Stimulated activated CD8-positive, alpha-beta memory T cell treated with anti-CD3 and anti-CD28 coated beads, Interleukin-4, amount 100 ng/mL, for 48 hours (primary cell): ENCODE measurements around the gene FCN3.

Experiments
- DNase-seq: peaks from one replicate; pipeline ENCODE4 v3.0.0-alpha.2; 2020

FCN3 gene

GRCh38 chr1:27377760-27378495, 3.3 kb upstream of the FCN3 start:
- DNase-seq = no peak

- no peak for DNase-seq
Observed at GRCh38 chr1:27372808-27373690, 1.6 kb downstream of the FCN3 start.

GRCh38 chr1:27372022-27372807, 2.4 kb downstream of the FCN3 start:
- no peak for DNase-seq

- no peak for DNase-seq
Observed at GRCh38 chr1:27368869-27369582, 5.6 kb downstream of the FCN3 start.

GRCh38 chr1:27367160-27367650, 7.4 kb downstream of the FCN3 start:
- DNase-seq = no peak

GRCh38 chr1:27366411-27367159, 8.0 kb downstream of the FCN3 start, which contains the start of gene MAP3K6:
Gene MAP3K6 (minus strand): TSS chr1:27366961. CDS start chr1:27366597, 364 bp downstream.
- DNase-seq = peak; percentile 69

GRCh38 chr1:27366113-27366410, 8.6 kb downstream of the FCN3 start:
- DNase-seq = peak; percentile 92

- peak; percentile 89 for DNase-seq
Observed at GRCh38 chr1:27365372-27366112, 9.1 kb downstream of the FCN3 start.

- DNase-seq = no peak
Observed at GRCh38 chr1:27364696-27365371, 9.8 kb downstream of the FCN3 start.

GRCh38 chr1:27363766-27364695, 10.6 kb downstream of the FCN3 start:
- no peak for DNase-seq

GRCh38 chr1:27361553-27361952, 13.1 kb downstream of the FCN3 start:
- no peak for DNase-seq

GRCh38 chr1:27361044-27361402, 13.6 kb downstream of the FCN3 start:
- no peak for DNase-seq

GRCh38 chr1:27360159-27361043, 14.2 kb downstream of the FCN3 start:
- peak; percentile 63 for DNase-seq

- no peak for DNase-seq
Observed at GRCh38 chr1:27359822-27360158, 14.8 kb downstream of the FCN3 start.

GRCh38 chr1:27358928-27359313, 15.7 kb downstream of the FCN3 start:
- no peak for DNase-seq

GRCh38 chr1:27358038-27358927, 16.3 kb downstream of the FCN3 start:
- no peak for DNase-seq

GRCh38 chr1:27357281-27358037, 17.2 kb downstream of the FCN3 start:
- DNase-seq = peak; percentile 87
